ENCODE data around the gene CFAP65. TPM values are rescaled to one million over a fixed set of nuclear protein-coding genes. Genes with fewer than 3 reads are reported as not detected.

CFAP65 gene
- total RNA-seq, 2 experiments from 2014 or later: not detected

GRCh38 chr2:218988164-218988563, 53.2 kb downstream of the CFAP65 start:
- DNase-seq: no peak
- Mint-ChIP-seq H3K4me3 (no peak overlapping the region), H3K27me3 (peaks cover 85% of the 10 kb centered on the region), H3K4me1 (peaks cover 5% of the 10 kb centered on the region), H3K36me3 (ENCODE audit: low read depth) (no peaks in the 10 kb centered on the region), H3K9me3 (no peaks in the 10 kb centered on the region), H3K27ac (no peak overlapping the region)
- POLR2A ChIA-PET: no interaction called here
- CTCF ChIA-PET: interaction anchor here (3.3 kb wide), 1 partner anchor 8 kb away, joined by 19 read pairs; no protein-coding TSS in a partner anchor

GRCh38 chr2:218986148-218986761, 55.1 kb downstream of the CFAP65 start:
- H3K27ac Mint-ChIP-seq: no peak overlapping the region

GRCh38 chr2:218985325-218986091, 55.8 kb downstream of the CFAP65 start:
- CTCF ChIA-PET: interaction anchor here (2.4 kb wide), 1 partner anchor 10 kb away, joined by 8 read pairs; no protein-coding TSS in a partner anchor
- DNase-seq: no peak
- Mint-ChIP-seq H3K27ac (no peak overlapping the region), H3K4me3 (no peak overlapping the region), H3K36me3 (ENCODE audit: low read depth) (peaks cover 4% of the 10 kb centered on the region), H3K4me1 (peaks cover 13% of the 10 kb centered on the region), H3K27me3 (peaks cover 81% of the 10 kb centered on the region), H3K9me3 (no peaks in the 10 kb centered on the region)
- POLR2A ChIA-PET: no interaction called here

More at GRCh38 chr2:218986148-218986761, 55.1 kb downstream of the CFAP65 start:
- Mint-ChIP-seq H3K4me3 (no peak overlapping the region), H3K4me1 (peaks cover 8% of the 10 kb centered on the region), H3K27me3 (peaks cover 84% of the 10 kb centered on the region), H3K36me3 (ENCODE audit: low read depth) (peaks cover under 1% of the 10 kb centered on the region), H3K9me3 (no peaks in the 10 kb centered on the region)
- ChIA-PET POLR2A (no interaction called here), CTCF (no interaction called here)
- no peak for DNase-seq

- peaks cover 15% of the 10 kb centered on the region for H3K4me1 Mint-ChIP-seq
- POLR2A ChIA-PET: no interaction called here
Measured at GRCh38 chr2:218985021-218985324, 56.3 kb downstream of the CFAP65 start, which contains the start of gene FEV. Gene FEV (minus strand): TSS chr2:218985184. CDS start chr2:218985075, 109 bp downstream.

GRCh38 chr2:218984239-218985020, 56.9 kb downstream of the CFAP65 start:
- H3K4me3 Mint-ChIP-seq: no peak overlapping the region
- peaks cover 19% of the 10 kb centered on the region for H3K4me1 Mint-ChIP-seq
- DNase-seq: no peak
- H3K27me3 Mint-ChIP-seq: peaks cover 81% of the 10 kb centered on the region
- CTCF ChIA-PET: interaction anchor here (2.4 kb wide), 1 partner anchor 11 kb away, joined by 8 read pairs; no protein-coding TSS in a partner anchor
- POLR2A ChIA-PET: no interaction called here
- H3K36me3 Mint-ChIP-seq (ENCODE audit: low read depth): peaks cover 4% of the 10 kb centered on the region
- no peaks in the 10 kb centered on the region for H3K9me3 Mint-ChIP-seq
- H3K27ac Mint-ChIP-seq: no peak overlapping the region

More at GRCh38 chr2:218985021-218985324, 56.3 kb downstream of the CFAP65 start, which contains the start of gene FEV:
- CTCF ChIA-PET: interaction anchor here (2.4 kb wide), 1 partner anchor 11 kb away, joined by 8 read pairs; no protein-coding TSS in a partner anchor
- Mint-ChIP-seq H3K36me3 (ENCODE audit: low read depth) (peaks cover 4% of the 10 kb centered on the region), H3K27me3 (peaks cover 80% of the 10 kb centered on the region), H3K4me3 (no peak within 1 kb of the TSS), H3K9me3 (no peaks in the 10 kb centered on the region), H3K27ac (no peak within 1 kb of the TSS)
- no peak for DNase-seq

- H3K27ac Mint-ChIP-seq: no peak overlapping the region
- H3K27me3 Mint-ChIP-seq: peaks cover 76% of the 10 kb centered on the region
- H3K4me3 Mint-ChIP-seq: no peak overlapping the region
- H3K36me3 Mint-ChIP-seq (ENCODE audit: low read depth): peaks cover 4% of the 10 kb centered on the region
- ChIA-PET CTCF (interaction anchor here (2.4 kb wide), 1 partner anchor 12 kb away, joined by 8 read pairs; no protein-coding TSS in a partner anchor), POLR2A (no interaction called here)
- no peak for DNase-seq
- H3K4me1 Mint-ChIP-seq: peaks cover 19% of the 10 kb centered on the region
- no peaks in the 10 kb centered on the region for H3K9me3 Mint-ChIP-seq
Measured at GRCh38 chr2:218983934-218984238, 57.4 kb downstream of the CFAP65 start.

- DNase-seq: no peak
- peaks cover 74% of the 10 kb centered on the region for H3K27me3 Mint-ChIP-seq
- H3K27ac Mint-ChIP-seq: no peak overlapping the region
- H3K4me1 Mint-ChIP-seq: peaks cover 19% of the 10 kb centered on the region
- H3K4me3 Mint-ChIP-seq: no peak overlapping the region
- H3K36me3 Mint-ChIP-seq (ENCODE audit: low read depth): peaks cover 4% of the 10 kb centered on the region
- no peaks in the 10 kb centered on the region for H3K9me3 Mint-ChIP-seq
- CTCF ChIA-PET: interaction anchor here (1.4 to 2.4 kb wide), 2 partner anchors 12 to 86 kb away, joined by 4 to 8 read pairs; no protein-coding TSS in a partner anchor
- POLR2A ChIA-PET: no interaction called here
Measured at GRCh38 chr2:218983263-218983933, 57.9 kb downstream of the CFAP65 start.

- ChIA-PET CTCF (interaction anchor here (1.0 to 3.2 kb wide), 6 partner anchors 8 to 128 kb away, joined by 3 to 51 read pairs (median 6); partner anchors contain the start of gene CRYBA2), POLR2A (interaction anchor here (0.8 kb wide), 1 partner anchor 23 kb away, joined by 3 read pairs; the partner anchor contains the start of gene CDK5R2)
- Mint-ChIP-seq H3K9me3 (no peaks in the 10 kb centered on the region), H3K27me3 (peaks cover 74% of the 10 kb centered on the region), H3K27ac (no peak overlapping the region), H3K36me3 (ENCODE audit: low read depth) (peaks cover 4% of the 10 kb centered on the region), H3K4me1 (peaks cover 19% of the 10 kb centered on the region), H3K4me3 (no peak overlapping the region)
- no peak for DNase-seq
Measured at GRCh38 chr2:218982586-218983262, 58.6 kb downstream of the CFAP65 start.

GRCh38 chr2:218981881-218982585, 59.3 kb downstream of the CFAP65 start:
- ChIA-PET CTCF (interaction anchor here (0.9 to 3.2 kb wide), 8 partner anchors 9 to 173 kb away, joined by 3 to 51 read pairs (median 4); partner anchors contain the start of gene CRYBA2), POLR2A (interaction anchor here (0.8 to 1.3 kb wide), 2 partner anchors 20 to 23 kb away, joined by 3 to 4 read pairs; partner anchors contain the start of gene CDK5R2)
- peaks cover 72% of the 10 kb centered on the region for H3K27me3 Mint-ChIP-seq
- no peak for DNase-seq
- H3K4me3 Mint-ChIP-seq: no peak overlapping the region
- no peak overlapping the region for H3K27ac Mint-ChIP-seq
- peaks cover 19% of the 10 kb centered on the region for H3K4me1 Mint-ChIP-seq
- H3K36me3 Mint-ChIP-seq (ENCODE audit: low read depth): peaks cover 4% of the 10 kb centered on the region
- H3K9me3 Mint-ChIP-seq: no peaks in the 10 kb centered on the region

- DNase-seq: no peak
- POLR2A ChIA-PET: interaction anchor here (1.3 kb wide), 1 partner anchor 20 kb away, joined by 4 read pairs; no protein-coding TSS in a partner anchor
- Mint-ChIP-seq H3K27ac (no peak overlapping the region), H3K27me3 (peaks cover 72% of the 10 kb centered on the region), H3K36me3 (ENCODE audit: low read depth) (peaks cover 4% of the 10 kb centered on the region), H3K9me3 (no peaks in the 10 kb centered on the region), H3K4me3 (peak overlapping the region; percentile 38), H3K4me1 (peaks cover 19% of the 10 kb centered on the region)
- CTCF ChIA-PET: interaction anchor here (0.9 to 3.2 kb wide), 8 partner anchors 14 to 174 kb away, joined by 3 to 51 read pairs (median 6); partner anchors contain the start of gene CRYBA2
Measured at GRCh38 chr2:218981390-218981880, 59.9 kb downstream of the CFAP65 start.

- peak overlapping the region; percentile 38 for H3K4me3 Mint-ChIP-seq
- POLR2A ChIA-PET: interaction anchor here (1.1 to 1.4 kb wide), 4 partner anchors 9 to 129 kb away, joined by 3 to 4 read pairs (median 3); no protein-coding TSS in a partner anchor
- CTCF ChIA-PET: interaction anchor here (0.6 to 3.2 kb wide), 39 partner anchors 9 to 519 kb away, joined by 3 to 51 read pairs (median 4); partner anchors contain the start of genes CFAP65, CRYBA2 and DNAJB2
- peaks cover 19% of the 10 kb centered on the region for H3K4me1 Mint-ChIP-seq
- peaks cover 72% of the 10 kb centered on the region for H3K27me3 Mint-ChIP-seq
- DNase-seq: no peak
- no peaks in the 10 kb centered on the region for H3K9me3 Mint-ChIP-seq
- H3K27ac Mint-ChIP-seq: no peak overlapping the region
- H3K36me3 Mint-ChIP-seq (ENCODE audit: low read depth): peaks cover 4% of the 10 kb centered on the region
Measured at GRCh38 chr2:218980735-218981389, 60.5 kb downstream of the CFAP65 start.
